ENCODE results near the gene GNAO1.

Gene GNAO1

GRCh38 chr16:56267888-56268287, 76.6 kb downstream of the GNAO1 start:
- DNase-seq = no peak

DNA sequence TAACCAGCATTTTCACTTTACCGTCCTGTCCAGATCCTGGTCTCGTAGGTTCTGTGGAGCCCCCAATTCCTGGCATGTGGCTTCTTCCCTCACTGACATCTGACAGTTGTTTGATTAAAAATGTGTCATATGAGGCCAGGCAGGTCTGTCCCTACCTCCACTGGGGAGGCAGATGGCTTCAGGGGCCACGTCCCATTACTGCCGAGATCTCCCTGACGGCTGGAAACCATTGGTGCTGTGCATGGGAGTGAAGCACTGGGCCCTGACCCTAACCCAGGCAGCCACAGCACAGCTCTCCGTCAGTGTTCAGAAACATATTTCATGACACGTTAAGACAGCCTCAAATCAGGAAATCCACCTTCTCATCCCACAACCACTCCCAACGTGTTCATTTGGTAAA, 77.5 kb downstream of the GNAO1 start:
- DNase-seq = no peak

- DNase-seq = peak; percentile 11
Measured at GRCh38 chr16:56269281-56269680, 78.0 kb downstream of the GNAO1 start.

DNA sequence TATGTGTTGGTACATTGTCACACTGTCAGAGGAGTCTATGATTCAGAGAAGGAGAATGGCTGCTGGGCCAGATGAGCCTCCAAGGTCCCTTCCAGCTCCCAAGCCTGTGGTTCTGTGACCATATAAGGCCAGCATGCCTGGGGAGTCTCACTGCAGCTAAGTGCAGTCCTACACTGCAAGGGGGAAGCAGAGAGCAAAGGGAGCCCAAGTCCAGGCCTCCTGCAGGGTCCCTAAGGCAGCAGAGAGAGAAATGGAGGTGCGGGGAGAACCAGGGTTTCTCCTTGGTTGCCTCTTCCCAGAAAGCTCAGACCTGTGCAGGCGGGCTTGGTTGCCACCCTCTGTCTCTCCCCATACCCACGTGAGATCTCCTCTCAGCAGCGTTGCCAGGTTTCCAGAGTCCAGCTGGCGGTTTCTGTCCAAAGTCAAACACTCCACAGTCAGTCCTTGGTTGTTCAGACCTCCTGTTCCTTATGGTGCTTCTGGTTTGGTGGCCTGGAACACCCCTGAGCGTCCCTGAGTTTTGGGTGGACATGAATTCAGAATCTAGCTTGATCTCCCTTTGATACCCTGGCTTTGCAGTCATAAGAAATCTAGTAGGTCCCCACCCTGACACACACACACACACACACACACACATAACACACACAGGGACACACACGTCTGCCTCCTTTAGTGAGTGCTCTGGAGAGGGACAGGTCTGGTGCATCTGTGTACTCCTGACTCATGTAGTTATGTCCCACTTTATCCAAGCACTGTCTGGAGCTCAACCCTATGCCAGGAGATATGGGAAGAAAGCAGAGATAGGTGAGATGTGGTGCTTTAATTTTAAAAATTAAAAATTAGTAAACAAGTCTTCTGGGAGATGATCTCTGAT, 78.8 kb downstream of the GNAO1 start:
- DNase-seq = no peak

GRCh38 chr16:56270828-56271227, 79.5 kb downstream of the GNAO1 start:
- no peak for DNase-seq

DNA sequence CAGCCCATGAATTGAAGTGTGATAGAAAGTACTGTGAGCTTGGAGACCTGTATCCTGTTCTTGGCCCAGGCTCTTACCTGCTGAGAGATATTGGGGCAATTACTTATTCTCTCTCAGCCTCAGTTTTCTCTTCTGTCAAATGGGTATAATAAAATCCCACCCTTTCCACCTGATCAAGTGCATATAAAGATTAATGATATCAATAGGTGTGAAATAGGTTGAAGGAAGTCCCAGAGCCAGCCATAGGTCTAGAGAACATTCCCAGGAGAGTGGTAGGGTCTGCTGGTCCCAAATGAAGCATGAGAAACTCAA, 81.2 kb downstream of the GNAO1 start:
- no peak for DNase-seq

- no peak for DNase-seq
Measured at GRCh38 chr16:56273615-56274014, 82.3 kb downstream of the GNAO1 start.

DNA sequence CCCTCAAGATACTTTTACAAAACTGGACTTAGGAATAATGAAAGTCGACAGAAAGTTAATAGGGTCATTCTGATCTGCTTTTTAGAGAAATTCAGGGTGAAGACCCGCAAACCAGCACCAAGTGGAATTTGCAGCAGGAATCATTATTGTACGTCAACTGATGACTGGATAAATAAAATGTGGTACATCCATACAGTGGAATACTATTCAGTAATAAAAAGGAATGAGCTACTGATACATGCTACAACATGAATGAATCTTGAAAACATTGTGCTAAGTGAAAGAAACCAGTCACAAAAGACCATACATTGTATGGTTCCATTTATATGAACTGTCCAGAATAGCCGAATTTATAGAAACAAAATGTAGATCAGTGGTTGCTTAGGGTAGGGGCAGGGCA, 83.1 kb downstream of the GNAO1 start:
- no peak for DNase-seq

- no peak for DNase-seq
Measured at GRCh38 chr16:56275076-56275475, 83.8 kb downstream of the GNAO1 start.

GRCh38 chr16:56275801-56276200, 84.5 kb downstream of the GNAO1 start:
- no peak for DNase-seq

DNA sequence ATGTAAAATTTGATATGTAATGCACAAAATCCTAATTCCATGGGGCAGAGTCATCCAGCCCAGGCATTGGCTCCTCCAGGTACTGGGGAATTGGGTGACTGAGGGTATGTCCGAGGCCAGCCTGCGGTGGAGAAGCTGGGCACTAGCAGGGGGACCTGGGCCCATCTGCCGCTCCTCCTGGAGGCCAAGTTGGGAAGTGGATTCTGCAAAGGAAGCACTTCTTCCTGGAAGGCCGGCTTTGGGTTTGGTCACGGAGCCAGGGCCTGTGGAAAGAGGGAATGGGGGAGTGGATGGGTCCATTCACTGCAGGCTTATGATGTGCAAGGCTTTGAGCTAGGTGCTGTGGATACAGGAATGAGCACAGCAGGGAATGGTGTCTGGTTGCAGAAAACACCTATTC, 85.8 kb downstream of the GNAO1 start:
- no peak for DNase-seq

DNA sequence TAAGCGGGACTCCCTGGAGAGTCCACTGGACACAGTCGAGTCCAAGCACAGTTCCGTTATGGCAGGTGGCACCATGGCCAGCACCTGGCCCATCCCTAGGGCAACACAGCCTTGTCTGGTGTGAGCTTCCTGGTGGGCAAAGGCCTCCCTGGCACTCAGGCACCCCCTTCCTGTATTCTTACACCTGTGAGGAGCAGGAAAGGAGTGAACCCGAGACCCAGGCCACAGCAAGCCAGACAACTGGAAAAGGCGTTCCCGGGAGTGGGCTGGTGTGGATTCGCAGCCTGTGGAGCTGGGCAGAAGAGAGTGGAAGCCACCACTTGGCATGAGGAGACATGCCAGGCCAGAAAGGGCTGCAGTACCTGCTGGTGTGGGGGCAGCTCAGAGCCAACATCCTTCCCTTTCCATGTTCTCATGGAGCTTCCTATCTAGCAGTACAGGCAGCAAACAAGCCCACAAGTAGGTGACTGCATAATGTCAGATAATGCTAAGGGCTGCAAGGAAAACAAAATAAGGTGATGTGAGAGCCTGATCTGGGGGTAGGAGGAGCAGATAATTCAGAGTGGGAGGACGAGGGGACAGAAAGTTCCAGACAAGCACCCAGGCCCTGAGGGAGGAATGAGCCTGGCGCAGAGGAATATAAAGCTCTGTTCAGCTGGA, 87.0 kb downstream of the GNAO1 start:
- DNase-seq = no peak

- DNase-seq = no peak
Measured at GRCh38 chr16:56279132-56279531, 87.8 kb downstream of the GNAO1 start.

- DNase-seq = no peak
Measured at GRCh38 chr16:56279914-56280313, 88.6 kb downstream of the GNAO1 start.

DNA sequence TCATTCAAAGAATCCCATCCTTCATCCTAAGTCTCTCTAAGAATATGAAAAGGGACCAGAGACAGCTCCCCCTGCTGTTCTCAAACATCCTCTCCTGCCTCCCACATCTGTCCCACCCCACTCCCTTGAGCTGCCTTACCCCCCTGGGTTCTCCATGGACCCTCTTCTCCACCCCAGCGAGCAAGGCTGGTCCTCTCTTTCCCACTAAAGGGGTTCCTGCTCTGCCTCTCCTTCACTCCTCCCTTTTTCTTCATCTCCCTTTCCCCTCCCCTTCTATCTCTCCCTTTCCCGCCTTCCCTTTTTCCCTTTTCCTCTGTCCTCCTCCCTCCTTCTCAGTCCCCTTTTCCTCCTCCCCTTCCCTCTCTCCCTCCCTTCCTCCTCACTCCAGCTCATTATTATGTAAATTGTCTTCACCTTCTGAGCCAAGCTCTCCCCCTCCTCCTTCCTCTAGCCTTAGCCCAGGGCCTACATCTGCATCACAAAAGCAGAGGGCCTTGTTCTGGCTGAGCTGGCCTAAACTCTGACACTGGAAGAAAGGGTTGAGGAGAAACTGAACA, 90.0 kb downstream of the GNAO1 start:
- peak; percentile 41 for DNase-seq

GRCh38 chr16:56282451-56282850, 91.2 kb downstream of the GNAO1 start:
- no peak for DNase-seq

GRCh38 chr16:56284521-56284920, 93.2 kb downstream of the GNAO1 start:
- DNase-seq = no peak

- no peak for DNase-seq
Measured at GRCh38 chr16:56286809-56287208, 95.5 kb downstream of the GNAO1 start.

- no peak for DNase-seq
Measured at GRCh38 chr16:56288019-56288418, 96.7 kb downstream of the GNAO1 start.

- DNase-seq = no peak
Measured at GRCh38 chr16:56289416-56289815, 98.1 kb downstream of the GNAO1 start.

DNA sequence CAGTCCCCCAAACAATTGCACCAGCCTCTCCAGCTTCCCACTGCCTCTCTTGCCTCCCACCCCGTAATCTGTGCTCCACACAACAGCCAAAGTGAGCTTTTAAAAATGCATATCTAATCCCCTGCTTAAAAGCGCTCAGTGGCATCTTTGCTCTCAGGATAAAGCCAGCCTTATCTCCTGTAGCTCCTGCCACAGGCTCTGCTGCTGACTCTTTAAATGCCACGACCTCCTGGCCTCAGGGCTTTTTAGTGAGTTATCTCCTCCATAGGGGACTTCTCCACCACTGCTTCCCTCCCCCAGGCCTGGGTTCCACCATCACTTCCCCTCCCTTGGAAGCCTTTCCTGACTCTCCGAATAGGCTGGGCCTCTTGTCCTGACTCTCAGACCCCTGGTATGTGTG, 98.6 kb downstream of the GNAO1 start:
- no peak for DNase-seq

DNA sequence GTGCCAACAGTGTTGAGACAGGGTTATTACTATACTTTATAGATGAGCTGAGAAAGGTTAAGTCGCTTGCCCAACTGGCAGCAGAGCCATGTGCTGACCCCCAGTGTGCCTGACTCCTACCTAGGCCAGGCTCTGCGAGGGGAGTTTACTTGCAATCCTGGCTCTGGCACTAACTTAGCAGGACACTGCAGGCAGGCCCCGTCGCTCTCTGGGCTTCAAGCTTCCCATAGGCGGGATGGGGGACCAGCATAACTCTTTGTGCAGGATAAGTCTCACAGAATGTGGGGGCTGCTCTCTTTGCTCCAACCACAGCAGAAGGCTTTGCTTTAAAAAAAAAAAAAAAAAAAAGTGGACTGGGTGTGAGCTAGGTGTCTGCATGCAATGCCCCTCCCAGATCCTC, 102.7 kb downstream of the GNAO1 start:
- no peak for DNase-seq

- DNase-seq = no peak
Measured at GRCh38 chr16:56294579-56294978, 103.3 kb downstream of the GNAO1 start.

- no peak for DNase-seq
Measured at GRCh38 chr16:56295059-56295665, 103.9 kb downstream of the GNAO1 start.

Measured in NCI-H2227 treated with DMSO at 0.1 percent for 48 hours (cell line).